H1 (cell line): ENCODE data around the gene RGS6. TPM values are rescaled to one million over a fixed set of nuclear protein-coding genes. Genes with fewer than 3 reads are reported as not detected.

Experiments
- CTCF ChIA-PET: fragments of 300-600 bp; sonication (Branson Sonifier 250); formaldehyde crosslinking; loops from one replicate; lab custom pipeline; 2021; ENCODE audit not compliant: partially characterized antibody; lab: Charles Lee
- POLR2A ChIA-PET: fragments of 300-600 bp; sonication (Branson Sonifier 250); formaldehyde crosslinking; loops from one replicate; lab custom pipeline; 2021; ENCODE audit warnings: inconsistent platforms; ENCODE audit not compliant: partially characterized antibody; lab: Charles Lee
- DNase-seq, 2 experiments: peaks; one replicate each; pipeline versions ENCODE4 v3.0.0 to v3.0.0-alpha.2; 2010 to 2022; ENCODE audit warnings: low spot score in 2 of 2, low read depth in 1 of 2, mixed read lengths in 1 of 2
- FAIRE-seq: peaks from 2 replicates; lab custom pipeline; 2011; peaks lifted over from hg19 to GRCh38; lab: Jason Lieb, UNC
- H2AFZ ChIP-seq: 2 replicates; pipeline ENCODE4 v1.8.1; 2012; ENCODE audit warnings: low read length, inconsistent platforms
- H2AK5ac ChIP-seq: 2 replicates; pipeline ENCODE4 v1.6.1; 2013; ENCODE audit warnings: low read depth, low read length
- H2BK120ac ChIP-seq: replicated peaks from 2 replicates; pipeline ENCODE3; 2013; ENCODE audit warnings: low read depth, low read length, inconsistent platforms
- H2BK12ac ChIP-seq: 2 replicates; pipeline ENCODE4 v1.6.1; 2013; ENCODE audit warnings: low read depth, low read length
- H2BK15ac ChIP-seq: 2 replicates; pipeline ENCODE4 v1.6.1; 2013; ENCODE audit warnings: low read length
- H2BK20ac ChIP-seq: 2 replicates; pipeline ENCODE4 v1.6.1; 2013; ENCODE audit warnings: low read length
- H2BK5ac ChIP-seq: 2 replicates; pipeline ENCODE4 v1.6.1; 2013; ENCODE audit warnings: low read depth, low read length
- H3K14ac ChIP-seq: 2 replicates; pipeline ENCODE4 v1.6.1; 2013; ENCODE audit warnings: inconsistent platforms; ENCODE audit not compliant: insufficient read length
- H3K18ac ChIP-seq: 2 replicates; pipeline ENCODE4 v1.6.1; 2013; ENCODE audit warnings: low read length; ENCODE audit errors: extremely low read depth
- H3K23ac ChIP-seq: 2 replicates; pipeline ENCODE4 v1.6.1; 2013; ENCODE audit warnings: inconsistent platforms; ENCODE audit not compliant: insufficient read length
- H3K23me2 ChIP-seq: 2 replicates; pipeline ENCODE4 v1.6.1; 2013; ENCODE audit warnings: low read depth, low read length
- H3K27ac ChIP-seq: 2 replicates; pipeline ENCODE4 v1.6.1; 2011; ENCODE audit warnings: low read depth, low read length, inconsistent platforms
- H3K27me3 ChIP-seq, 4 experiments: replicated peaks in 1 of 4; 1 replicate in 1 of 4; 2 replicates in 3 of 4; pipeline versions ENCODE4 v1.6.1 to v1.8.1; 2011 to 2013; ENCODE audit warnings: low read length in 3 of 4, mild to moderate bottlenecking in 3 of 4, inconsistent platforms in 2 of 4, mixed read lengths in 2 of 4, moderate library complexity in 1 of 4; ENCODE audit not compliant: control insufficient read depth in 3 of 4, insufficient read depth in 3 of 4; ENCODE audit errors: extremely low read depth in 1 of 4
- H3K36me3 ChIP-seq, 4 experiments: 2 replicates each; pipeline versions ENCODE4 v1.6.1 to v1.8.1; 2011 to 2013; ENCODE audit warnings: mild to moderate bottlenecking in 4 of 4, low read length in 3 of 4, moderate library complexity in 2 of 4, control low read depth in 1 of 4, inconsistent platforms in 1 of 4; ENCODE audit not compliant: insufficient read depth in 4 of 4, control insufficient read depth in 2 of 4
- H3K4ac ChIP-seq: replicated peaks from 2 replicates; pipeline ENCODE3; 2013; ENCODE audit warnings: low read length, low read depth, mixed read lengths, inconsistent platforms; ENCODE audit not compliant: insufficient read length
- H3K4me1 ChIP-seq, 4 experiments: replicated peaks in 1 of 4; 1 replicate in 1 of 4; 2 replicates in 3 of 4; pipeline versions ENCODE4 v1.6.1 to v1.8.1; 2011 to 2013; ENCODE audit warnings: low read length in 3 of 4, inconsistent platforms in 2 of 4, mixed read lengths in 1 of 4; ENCODE audit not compliant: insufficient read depth in 4 of 4, control insufficient read depth in 3 of 4
- H3K4me2 ChIP-seq, 2 experiments: 2 replicates each; pipeline versions ENCODE4 v1.6.1 to v1.8.1; 2011 to 2013; ENCODE audit warnings: low read depth in 2 of 2, low read length in 2 of 2, control low read depth in 1 of 2, inconsistent platforms in 1 of 2, mild to moderate bottlenecking in 1 of 2; ENCODE audit not compliant: insufficient read depth in 1 of 2
- H3K4me3 ChIP-seq, 4 experiments: fragments of 200-600, 300-600 bp in 1 of 4; sonication (generic), shearing (Covaris generic), sonication (Bioruptor Twin) in 1 of 4; 2 replicates each; pipeline versions ENCODE4 v1.5.1 to v1.8.1; 2011 to 2016; ENCODE audit warnings: low read length in 4 of 4, low read depth in 3 of 4, control low read depth in 2 of 4, inconsistent platforms in 2 of 4, mild to moderate bottlenecking in 2 of 4, mixed read lengths in 1 of 4, moderate library complexity in 1 of 4; ENCODE audit not compliant: insufficient read depth in 2 of 4; ENCODE audit errors: extremely low read depth in 1 of 4
- H3K56ac ChIP-seq: replicated peaks from 2 replicates; pipeline ENCODE3; 2013; ENCODE audit warnings: low read depth, mild to moderate bottlenecking, mixed read lengths, low read length, inconsistent platforms; ENCODE audit not compliant: insufficient read length
- H3K79me1 ChIP-seq: 2 replicates; pipeline ENCODE4 v1.6.1; 2013; ENCODE audit warnings: low read depth, low read length, control low read depth
- H3K79me2 ChIP-seq, 2 experiments: 2 replicates each; pipeline versions ENCODE4 v1.6.1 to v1.8.1; 2012 to 2013; ENCODE audit warnings: low read length in 2 of 2, mild to moderate bottlenecking in 2 of 2, inconsistent platforms in 1 of 2; ENCODE audit not compliant: insufficient read depth in 2 of 2, control insufficient read depth in 1 of 2
- H3K9ac ChIP-seq, 4 experiments: replicated peaks in 1 of 4; 1 replicate in 1 of 4; 2 replicates in 3 of 4; pipeline versions ENCODE4 v1.6.1 to v1.8.1; 2011 to 2013; ENCODE audit warnings: low read depth in 3 of 4, low read length in 3 of 4, control low read depth in 2 of 4, mild to moderate bottlenecking in 2 of 4, moderate library complexity in 2 of 4, inconsistent platforms in 1 of 4; ENCODE audit errors: extremely low read depth in 1 of 4
- H3K9me3 ChIP-seq, 2 experiments: 2 replicates each; pipeline versions ENCODE4 v1.6.1 to v1.8.1; 2012 to 2013; ENCODE audit warnings: mild to moderate bottlenecking in 2 of 2, moderate library complexity in 2 of 2, control low read depth in 1 of 2, inconsistent platforms in 1 of 2, low read depth in 1 of 2, low read length in 1 of 2, mixed read lengths in 1 of 2; ENCODE audit not compliant: insufficient read depth in 2 of 2
- H4K20me1 ChIP-seq, 2 experiments: replicated peaks in 1 of 2; 2 replicates each; pipeline versions ENCODE3 to v1.8.1; 2011 to 2013; ENCODE audit warnings: inconsistent platforms in 2 of 2, low read length in 2 of 2, mild to moderate bottlenecking in 1 of 2; ENCODE audit not compliant: insufficient read depth in 2 of 2, control insufficient read depth in 1 of 2
- H4K5ac ChIP-seq: 2 replicates; pipeline ENCODE4 v1.6.1; 2013; ENCODE audit warnings: low read length, low read depth, mixed read lengths, inconsistent platforms; ENCODE audit not compliant: insufficient read length
- H4K8ac ChIP-seq: 2 replicates; pipeline ENCODE4 v1.8.0; 2013; ENCODE audit warnings: mild to moderate bottlenecking, moderate library complexity, low read length, inconsistent platforms; ENCODE audit not compliant: insufficient read depth; ENCODE audit errors: extremely low read depth
- H4K91ac ChIP-seq: replicated peaks from 2 replicates; pipeline ENCODE3; 2013; ENCODE audit warnings: low read length, mixed read lengths, inconsistent platforms; ENCODE audit not compliant: insufficient read length
- KDM5A ChIP-seq: fragments of 200-600 bp; IDR thresholded peaks from 2 replicates; pipeline ENCODE4 v1.7.1; 2012; ENCODE audit warnings: mild to moderate bottlenecking, low read length, inconsistent platforms, mixed read lengths
- SIN3A ChIP-seq, 2 experiments: IDR thresholded peaks in 1 of 2; conservative IDR thresholded peaks in 1 of 2; 2 replicates each; pipeline ENCODE4 v1.6.1; 2011 to 2012; ENCODE audit warnings: low read length in 2 of 2, improper control_type of control experiment in 1 of 2, low read depth in 1 of 2, mild to moderate bottlenecking in 1 of 2
- SP2 ChIP-seq: IDR thresholded peaks from 2 replicates; pipeline ENCODE4 v1.6.1; 2012; ENCODE audit warnings: mild to moderate bottlenecking, low read length, inconsistent platforms
- TCF12 ChIP-seq: IDR thresholded peaks from 2 replicates; pipeline ENCODE4 v1.6.1; 2011; ENCODE audit warnings: low read depth, mild to moderate bottlenecking, low read length
- WGBS, 2 experiments: shearing (Covaris generic) in 1 of 2; methylation state at CpG; one replicate each; pipeline versions ENCODE4 v1.1.6 to v1.1.7; 2013 to 2015; ENCODE audit warnings: low lambda C conversion rate in 2 of 2, mixed read lengths in 2 of 2, inconsistent platforms in 1 of 2, low coverage in 1 of 2, missing lambda C conversion rate in 1 of 2; ENCODE audit not compliant: insufficient replicate concordance in 2 of 2, insufficient coverage in 1 of 2, insufficient read length in 1 of 2; ENCODE audit errors: extremely low coverage in 1 of 2, missing lambda C conversion rate in 1 of 2; 5-methylcytosine and 5-hydroxymethylcytosine counted together
- polyA plus RNA-seq, 7 experiments: library from polyadenylated mRNA; depleted of rRNA in 3 of 7; stranded (reverse) in 5 of 7; unstranded in 2 of 7; fragments of >200 nt in 5 of 7; fragments of 200-250 nt in 2 of 7; gene quantifications; 1 replicate in 5 of 7; 2 replicates in 1 of 7; 4 replicates in 1 of 7; pipeline versions ENCODE4 v1.2.1 to v1.2.3, GENCODE V29; 2011 to 2013; ENCODE audit warnings: missing spikeins in 2 of 7, mixed read lengths in 2 of 7
- total RNA-seq: library from RNA; stranded (reverse); fragmentation: NEBNext Ultra II Directional; extraction: Animal tissue kit (Norgen Biotek cat#: 25700); gene quantifications from 2 replicates; pipeline ENCODE4 v1.2.1, GENCODE V29; 2021
- TF ChIP-seq, protein P1 (sequence below): IDR thresholded peaks from 2 replicates; pipeline ENCODE4 v1.6.1; 2012; ENCODE audit warnings: inconsistent platforms

The RGS6 gene
- total and polyA plus RNA-seq, 2 of the 8 experiments (the other 6 are each of a cell fraction or from before 2014, with no cell fraction given), result 0.26 to 1.1 TPM

DNA sequence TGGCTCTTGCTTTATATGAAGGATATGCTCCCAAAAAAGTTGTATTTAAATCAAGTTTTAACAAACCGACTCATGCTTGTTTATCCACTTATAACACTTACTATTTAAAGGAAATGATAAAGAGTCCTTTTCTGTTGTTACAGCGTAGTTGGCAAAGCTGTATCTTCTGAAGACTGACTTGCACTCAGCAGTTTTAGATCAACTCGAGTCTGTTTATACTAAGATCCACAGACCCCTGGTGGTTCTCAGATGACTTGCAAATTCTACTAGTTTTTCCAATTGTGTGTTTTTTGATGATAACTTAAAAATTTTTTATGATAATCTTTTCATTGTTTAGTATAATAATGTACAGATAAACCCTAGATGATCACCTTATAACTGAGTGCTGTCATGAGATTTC lies 475.8 kb downstream of the RGS6 start:
- Histone ChIP-seq H3K9ac (no peak overlapping the region), H3K36me3 (no peaks in the 10 kb centered on the region), H3K4me1 (peaks cover 0 to 4% (median 0%) of the 10 kb centered on the region in 4 experiments; a peak in 1 of 7 replicates), H2BK12ac (no peak overlapping the region), H3K4me2 (no peak overlapping the region), H3K4me3 (no peak overlapping the region), H4K5ac (no peak overlapping the region), H3K4ac (no peak overlapping the region), H3K27ac (no peak overlapping the region), H3K79me1 (no peaks in the 10 kb centered on the region), H2AFZ (no peak overlapping the region), H3K23ac (no peak overlapping the region), H2AK5ac (no peak overlapping the region), H2BK15ac (no peak overlapping the region), H2BK120ac (no peak overlapping the region), H3K79me2 (no peaks in the 10 kb centered on the region), H4K20me1 (no peaks in the 10 kb centered on the region), H4K8ac (no peak overlapping the region), H4K91ac (no peak overlapping the region), H3K56ac (no peak overlapping the region), H3K9me3 (peaks cover 0 to 3% of the 10 kb centered on the region in 2 experiments; a peak in 1 of 4 replicates), H2BK20ac (no peak overlapping the region), H3K18ac (no peak overlapping the region), H3K14ac (no peak overlapping the region), H3K23me2 (no peaks in the 10 kb centered on the region), H3K27me3 (no peaks in the 10 kb centered on the region), H2BK5ac (no peak overlapping the region)
- no peak for TF ChIP-seq SIN3A (conservative IDR thresholded peaks at IDR 0.05 in 1 of 2, IDR thresholded peaks at IDR 0.05 in 1 of 2; ENCODE audit: low read depth in 1 of 2, low read length in 2 of 2)
- TF ChIP-seq, protein P1, sequence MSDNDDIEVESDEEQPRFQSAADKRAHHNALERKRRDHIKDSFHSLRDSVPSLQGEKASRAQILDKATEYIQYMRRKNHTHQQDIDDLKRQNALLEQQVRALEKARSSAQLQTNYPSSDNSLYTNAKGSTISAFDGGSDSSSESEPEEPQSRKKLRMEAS, result no peak
- no peak for TF ChIP-seq KDM5A
- no peak for TF ChIP-seq SP2
- no peak for TF ChIP-seq TCF12
- POLR2A ChIA-PET, result interaction anchor here (1.0 kb wide), 1 partner anchor 13 kb away, joined by 3 read pairs; no protein-coding TSS in a partner anchor
- WGBS, 2 experiments, result 93% methylated on average over 3 of the region's 3 CpGs; no CpG with 5 or more reads in 1 of the 2 experiments
- CTCF ChIA-PET, result interaction anchor here (1.1 kb wide), 1 partner anchor 13 kb away, joined by 3 read pairs; no protein-coding TSS in a partner anchor
- no peak for DNase-seq
- FAIRE-seq, result no peak
